B cell (primary cell): ENCODE results near the gene EYA3. TPM values are rescaled to one million over a fixed set of nuclear protein-coding genes. Genes with fewer than 3 reads are reported as not detected.
A peak's percentile ranks its signal among the peaks of the same experiment; 100 is the strongest.

Experiments used
- ATAC-seq: fragments of 200-7000 bp; cut with Tn5 transposase; one replicate; pipeline ENCODE4 v1.10.0; 2021; ENCODE audit warnings: low read depth, mild to moderate bottlenecking, moderate number of reproducible peaks, moderate library complexity
- CTCF ChIA-PET: fragments of 350-600 bp; sonication (Branson Sonifier 250); formaldehyde crosslinking; loops from one replicate; lab custom pipeline; 2021; ENCODE audit warnings: antibody characterized with exemption, inconsistent platforms; lab: Charles Lee
- POLR2A ChIA-PET: fragments of 350-600 bp; sonication (Branson Sonifier 250); formaldehyde crosslinking; loops from one replicate; lab custom pipeline; 2021; ENCODE audit warnings: antibody characterized with exemption; lab: Charles Lee
- DNase-seq: peaks from one replicate; pipeline ENCODE4 v3.0.0; 2013
- H2AFZ ChIP-seq: 2 replicates; pipeline ENCODE4 v1.6.1; 2012; ENCODE audit warnings: mild to moderate bottlenecking, low read depth, low read length; ENCODE audit not compliant: insufficient read depth, poor library complexity, severe bottlenecking
- H3K27ac ChIP-seq, 2 donors: 1 replicate in 1 of 2; 2 replicates in 1 of 2; pipeline ENCODE4 v1.5.1; 2012 to 2013; ENCODE audit warnings: low read length in 2 of 2, mild to moderate bottlenecking in 2 of 2, moderate library complexity in 1 of 2
- H3K27me3 ChIP-seq, 4 experiments: fragments of 200-600 bp in 1 of 4; sonication (generic) in 1 of 4; replicated peaks in 1 of 4; 1 replicate in 2 of 4; 2 replicates in 2 of 4; pipeline versions ENCODE4 v1.6.1 to v1.7.0; 2013 to 2016; ENCODE audit warnings: low read length in 3 of 4, mild to moderate bottlenecking in 2 of 4, mixed read lengths in 1 of 4, moderate library complexity in 1 of 4; ENCODE audit not compliant: insufficient read depth in 4 of 4, control insufficient read depth in 3 of 4; ENCODE audit errors: control extremely low read depth in 1 of 4
- H3K36me3 ChIP-seq, 2 experiments: replicated peaks in 1 of 2; 1 replicate in 1 of 2; 2 replicates in 1 of 2; pipeline versions ENCODE4 v1.6.1 to v1.7.1; 2013; ENCODE audit warnings: low read length in 1 of 2; ENCODE audit not compliant: insufficient read depth in 2 of 2, control insufficient read depth in 1 of 2; ENCODE audit errors: control extremely low read depth in 1 of 2, extremely low read depth in 1 of 2
- H3K4me1 ChIP-seq, 2 donors: fragments of 200-600 bp in 1 of 2; sonication (generic) in 1 of 2; 1 replicate in 1 of 2; 2 replicates in 1 of 2; pipeline versions ENCODE4 v1.5.1 to v1.6.1; 2013 to 2017; ENCODE audit warnings: low read length in 2 of 2; ENCODE audit not compliant: control insufficient read depth in 2 of 2, insufficient read depth in 2 of 2
- H3K4me2 ChIP-seq: replicated peaks from 2 replicates; pipeline ENCODE3; 2012; ENCODE audit warnings: mild to moderate bottlenecking, low read depth, low read length; ENCODE audit not compliant: poor library complexity, severe bottlenecking
- H3K4me3 ChIP-seq, 5 experiments: fragments of 200-600 bp in 1 of 5; sonication (generic) in 1 of 5; 1 replicate in 3 of 5; 2 replicates in 2 of 5; pipeline versions ENCODE4 v1.5.1 to v1.7.0; 2011 to 2016; ENCODE audit warnings: low read length in 4 of 5, mild to moderate bottlenecking in 4 of 5, low read depth in 2 of 5, control low read depth in 1 of 5, moderate library complexity in 1 of 5; ENCODE audit not compliant: insufficient read depth in 1 of 5; ENCODE audit errors: control extremely low read depth in 1 of 5, extremely low read depth in 1 of 5
- H3K79me2 ChIP-seq: fragments of 200-600 bp; sonication (generic); one replicate; pipeline ENCODE4 v1.6.0; 2016; ENCODE audit warnings: low read length; ENCODE audit not compliant: control insufficient read depth, insufficient read depth
- H3K9ac ChIP-seq: fragments of 200-600 bp; sonication (generic); 2 replicates; pipeline ENCODE4 v1.6.1; 2017; ENCODE audit warnings: mild to moderate bottlenecking, low read length, moderate library complexity
- H3K9me3 ChIP-seq, 3 donors: one replicate each; pipeline versions ENCODE4 v1.6.1 to v1.7.1; 2013; ENCODE audit warnings: low read length in 2 of 3; ENCODE audit not compliant: control insufficient read depth in 2 of 3, insufficient read depth in 1 of 3; ENCODE audit errors: control extremely low read depth in 1 of 3
- H4K20me1 ChIP-seq: 2 replicates; pipeline ENCODE4 v1.6.0; 2012; ENCODE audit warnings: mild to moderate bottlenecking, low read length; ENCODE audit not compliant: insufficient read depth, control insufficient read depth, poor library complexity, severe bottlenecking
- H3K27ac Mint-ChIP-seq: one replicate; pipeline ENCODE4 v1.8.0; 2021; ENCODE audit warnings: mixed read lengths
- H3K27me3 Mint-ChIP-seq: one replicate; pipeline ENCODE4 v1.8.0; 2021; ENCODE audit warnings: mixed read lengths
- H3K4me1 Mint-ChIP-seq: one replicate; pipeline ENCODE4 v1.8.0; 2021; ENCODE audit warnings: mixed read lengths
- H3K4me3 Mint-ChIP-seq: one replicate; pipeline ENCODE4 v1.8.0; 2021; ENCODE audit warnings: mixed read lengths
- H3K9me3 Mint-ChIP-seq: one replicate; pipeline ENCODE4 v1.8.0; 2022; ENCODE audit warnings: mixed read lengths; ENCODE audit not compliant: insufficient read depth
- EZH2 ChIP-seq: IDR thresholded peaks from 2 replicates; pipeline ENCODE4 v1.6.1; 2012; ENCODE audit warnings: borderline replicate concordance, low read depth, mild to moderate bottlenecking, moderate library complexity, low read length; ENCODE audit not compliant: insufficient read depth, poor library complexity, severe bottlenecking
- WGBS: methylation state at CpG from one replicate; pipeline ENCODE4 v1.1.5; 2013; ENCODE audit warnings: missing lambda C conversion rate; ENCODE audit not compliant: insufficient coverage; 5-methylcytosine and 5-hydroxymethylcytosine counted together
- intact Hi-C: fragments of 100-400 bp; cut with micrococcal nuclease; formaldehyde crosslinking; loops from one replicate; pipeline ENCODE4 v1.10.0; 2022
- polyA plus RNA-seq: library from polyadenylated mRNA; depleted of rRNA; stranded (reverse); fragments of >200 nt; gene quantifications from 2 replicates; pipeline ENCODE4 v1.2.3, GENCODE V29; 2012
- total RNA-seq, 2 donors: library from RNA; stranded (reverse); fragments of 120-200 nt in 1 of 2; gene quantifications; 1 replicate in 1 of 2; 2 replicates in 1 of 2; pipeline versions ENCODE4 v1.2.3 to v1.2.4, GENCODE V29; 2013 to 2022
- TF ChIP-seq, protein P1 (sequence below): fragments of 200-600 bp; IDR thresholded peaks from one replicate; pipeline ENCODE4 v1.8.0; 2022; ENCODE audit warnings: antibody characterized with exemption, mild to moderate bottlenecking

EYA3 gene
- total and polyA plus RNA-seq, 2 donors (not counting 1 experiment from before 2014, with no cell fraction given) = 14.1 to 31.3 TPM

DNA sequence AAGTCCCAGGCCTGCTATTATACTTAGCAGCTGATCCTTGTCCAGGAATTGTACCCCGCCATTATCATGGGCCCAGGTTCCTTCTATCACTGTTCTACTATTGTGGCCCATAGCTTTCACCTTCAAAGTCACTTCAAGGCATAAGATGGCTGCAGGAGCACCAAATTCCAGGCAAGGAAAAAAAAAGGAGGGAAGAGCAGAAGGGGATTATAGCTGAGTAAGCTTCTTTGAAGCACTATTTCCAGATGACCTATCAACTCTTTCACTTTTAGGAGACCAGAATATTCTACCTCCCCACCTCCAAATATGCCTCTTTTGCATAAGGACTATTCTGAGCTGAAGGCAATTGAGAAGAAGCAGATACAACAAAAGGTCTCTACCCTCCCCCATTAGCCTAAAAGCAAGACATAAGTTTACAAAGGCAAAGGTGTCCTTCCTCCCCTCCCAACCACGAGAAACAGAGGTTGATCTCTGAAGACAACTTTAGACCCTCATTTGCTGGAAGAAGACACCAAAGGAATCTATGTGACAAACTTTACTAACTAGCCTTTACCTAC lies 46.3 kb upstream of the EYA3 start:
- Histone ChIP-seq H4K20me1 (no peaks in the 10 kb centered on the region), H3K36me3 (no peaks in the 10 kb centered on the region), H3K4me1 (peaks cover 35 to 55% of the 10 kb centered on the region in 2 donors), H2AFZ (no peak overlapping the region), H3K27ac (no peak overlapping the region), H3K9ac (no peak overlapping the region), H3K9me3 (peaks cover 0 to 6% (median 0%) of the 10 kb centered on the region in 3 donors), H3K79me2 (no peaks in the 10 kb centered on the region), H3K27me3 (no peaks in the 10 kb centered on the region), H3K4me2 (peak overlapping the region; percentile 52), H3K4me3 (no peak overlapping the region)
- TF ChIP-seq, protein P1, sequence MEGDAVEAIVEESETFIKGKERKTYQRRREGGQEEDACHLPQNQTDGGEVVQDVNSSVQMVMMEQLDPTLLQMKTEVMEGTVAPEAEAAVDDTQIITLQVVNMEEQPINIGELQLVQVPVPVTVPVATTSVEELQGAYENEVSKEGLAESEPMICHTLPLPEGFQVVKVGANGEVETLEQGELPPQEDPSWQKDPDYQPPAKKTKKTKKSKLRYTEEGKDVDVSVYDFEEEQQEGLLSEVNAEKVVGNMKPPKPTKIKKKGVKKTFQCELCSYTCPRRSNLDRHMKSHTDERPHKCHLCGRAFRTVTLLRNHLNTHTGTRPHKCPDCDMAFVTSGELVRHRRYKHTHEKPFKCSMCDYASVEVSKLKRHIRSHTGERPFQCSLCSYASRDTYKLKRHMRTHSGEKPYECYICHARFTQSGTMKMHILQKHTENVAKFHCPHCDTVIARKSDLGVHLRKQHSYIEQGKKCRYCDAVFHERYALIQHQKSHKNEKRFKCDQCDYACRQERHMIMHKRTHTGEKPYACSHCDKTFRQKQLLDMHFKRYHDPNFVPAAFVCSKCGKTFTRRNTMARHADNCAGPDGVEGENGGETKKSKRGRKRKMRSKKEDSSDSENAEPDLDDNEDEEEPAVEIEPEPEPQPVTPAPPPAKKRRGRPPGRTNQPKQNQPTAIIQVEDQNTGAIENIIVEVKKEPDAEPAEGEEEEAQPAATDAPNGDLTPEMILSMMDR = no peak
- no peak for TF ChIP-seq EZH2
- no peak for ATAC-seq
- CTCF ChIA-PET = interaction anchor here (1.0 to 2.8 kb wide), 7 partner anchors 10 to 74 kb away, joined by 4 to 23 read pairs (median 9); partner anchors contain the start of gene PTAFR
- Mint-ChIP-seq H3K27ac (no peak overlapping the region), H3K4me1 (peaks cover 58% of the 10 kb centered on the region), H3K9me3 (no peaks in the 10 kb centered on the region), H3K27me3 (no peaks in the 10 kb centered on the region), H3K4me3 (no peak overlapping the region)
- 47% methylated on average over 1 of the region's 2 CpGs for WGBS
- no peak for DNase-seq
- POLR2A ChIA-PET = interaction anchor here (0.9 to 1.2 kb wide), 2 partner anchors 10 to 36 kb away, joined by 4 read pairs; no protein-coding TSS in a partner anchor
- intact Hi-C loops = no loop called here
